ENCODE data around the gene EFCAB14. TPM values are rescaled to one million over a fixed set of nuclear protein-coding genes. Genes with fewer than 3 reads are reported as not detected.

EFCAB14 gene
- total RNA-seq, 6 experiments from 2014 or later = 60.6 to 69.7 (median 66.4) TPM

DNA sequence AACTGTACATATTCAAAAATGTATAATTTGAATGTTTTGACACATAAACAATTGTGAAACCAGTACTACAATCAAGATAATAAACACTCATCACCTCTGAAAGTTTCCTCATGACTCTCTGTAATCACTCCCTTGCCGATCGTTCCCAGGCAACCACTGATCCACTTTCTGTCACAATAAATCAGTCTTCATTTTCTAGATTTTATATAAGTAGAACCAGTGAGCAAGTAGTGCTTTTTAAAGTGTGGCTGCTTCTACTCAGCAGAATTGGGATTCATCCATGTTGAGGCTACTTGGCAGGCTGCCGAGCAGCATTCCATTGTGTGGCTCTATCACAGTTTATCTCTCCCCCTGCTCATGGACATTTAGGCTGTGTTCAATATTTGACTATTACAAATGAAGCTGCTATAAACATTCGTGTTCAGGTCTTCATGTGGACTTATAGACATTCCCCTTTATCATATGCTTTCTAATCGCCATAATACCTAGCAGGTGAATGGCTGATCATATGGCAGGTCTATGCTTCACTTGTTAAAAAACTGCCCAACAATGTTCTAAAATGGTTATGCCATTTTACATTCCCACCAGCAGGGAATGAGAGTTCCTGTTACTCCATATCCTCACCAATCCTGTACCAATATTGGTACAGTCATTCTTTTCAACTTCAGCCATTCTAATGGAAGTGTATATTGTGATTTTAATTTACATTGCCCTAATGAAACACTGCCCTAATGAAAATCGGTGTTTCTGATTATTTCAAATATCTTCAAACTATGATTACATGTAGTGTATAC is 26.7 kb downstream of the EFCAB14 start:
- H3K4me3 Mint-ChIP-seq = no peak overlapping the region
- H3K36me3 Mint-ChIP-seq (ENCODE audit: low read depth) = peaks cover 41% of the 10 kb centered on the region
- no peaks in the 10 kb centered on the region; the same call in 1 of the 2 replicates for H3K27me3 Mint-ChIP-seq (ENCODE audit: insufficient read depth)
- DNase-seq = no peak
- H3K9me3 Mint-ChIP-seq = no peaks in the 10 kb centered on the region
- peak; percentile 61 for TF ChIP-seq CTCF (IDR thresholded peaks at IDR 0.05)
- H3K27ac Mint-ChIP-seq = no peak overlapping the region
- peaks cover 26% of the 10 kb centered on the region for H3K4me1 Mint-ChIP-seq (ENCODE audit: low read depth)

GRCh38 chr1:46690931-46691421 is 27.9 kb downstream of the EFCAB14 start:
- Mint-ChIP-seq H3K9me3 (no peaks in the 10 kb centered on the region), H3K36me3 (ENCODE audit: low read depth) (peaks cover 37% of the 10 kb centered on the region), H3K27ac (no peak overlapping the region), H3K27me3 (ENCODE audit: insufficient read depth) (no peaks in the 10 kb centered on the region; the same call in 1 of the 2 replicates), H3K4me3 (no peak overlapping the region), H3K4me1 (ENCODE audit: low read depth) (peaks cover 24% of the 10 kb centered on the region)
- DNase-seq = no peak
- no peak for TF ChIP-seq CTCF (IDR thresholded peaks at IDR 0.05)

- H3K4me3 Mint-ChIP-seq = no peak overlapping the region
- TF ChIP-seq CTCF (IDR thresholded peaks at IDR 0.05) = no peak
- no peaks in the 10 kb centered on the region; the same call in 1 of the 2 replicates for H3K27me3 Mint-ChIP-seq (ENCODE audit: insufficient read depth)
- no peak for DNase-seq
- H3K4me1 Mint-ChIP-seq (ENCODE audit: low read depth) = peaks cover 24% of the 10 kb centered on the region
- no peak overlapping the region for H3K27ac Mint-ChIP-seq
- peaks cover 27% of the 10 kb centered on the region; the same call in 1 of the 2 replicates for H3K36me3 Mint-ChIP-seq (ENCODE audit: low read depth)
- H3K9me3 Mint-ChIP-seq = no peaks in the 10 kb centered on the region
Measured at GRCh38 chr1:46689897-46690296, 29.0 kb downstream of the EFCAB14 start.

GRCh38 chr1:46689356-46689755 is 29.6 kb downstream of the EFCAB14 start:
- no peaks in the 10 kb centered on the region for H3K9me3 Mint-ChIP-seq
- peaks cover 24% of the 10 kb centered on the region for H3K4me1 Mint-ChIP-seq (ENCODE audit: low read depth)
- H3K4me3 Mint-ChIP-seq = no peak overlapping the region
- no peak for TF ChIP-seq CTCF (IDR thresholded peaks at IDR 0.05)
- H3K36me3 Mint-ChIP-seq (ENCODE audit: low read depth) = peaks cover 23% of the 10 kb centered on the region; the same call in 1 of the 2 replicates
- DNase-seq = no peak
- H3K27me3 Mint-ChIP-seq (ENCODE audit: insufficient read depth) = no peaks in the 10 kb centered on the region; the same call in 1 of the 2 replicates
- H3K27ac Mint-ChIP-seq = no peak overlapping the region

DNA sequence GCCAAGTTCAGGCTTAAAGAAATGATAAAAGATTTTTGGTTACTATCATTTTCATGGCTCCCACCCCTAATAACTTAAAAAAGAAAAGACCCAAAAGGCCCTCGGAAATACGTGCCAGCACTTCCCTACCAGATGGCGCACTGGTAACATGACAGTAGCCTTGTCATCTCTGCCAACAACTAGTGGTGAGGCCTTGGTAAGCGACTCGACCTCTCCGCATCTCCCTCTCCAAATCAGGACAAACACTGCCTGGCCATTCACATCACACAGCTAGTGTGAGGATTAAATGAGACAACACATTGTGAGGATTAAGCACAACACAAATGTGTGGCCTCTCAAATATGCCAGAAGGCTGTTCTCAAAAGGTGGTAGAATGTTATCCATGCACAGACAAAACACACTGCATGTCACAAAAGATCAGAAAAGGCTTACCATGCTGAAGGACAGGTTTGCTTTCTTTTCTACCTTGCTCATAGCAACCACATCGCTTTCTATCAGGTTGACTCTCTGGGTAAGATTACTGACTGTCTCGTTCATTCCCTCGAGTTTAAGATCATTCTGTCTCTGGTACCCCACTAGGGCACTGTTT is 30.9 kb downstream of the EFCAB14 start:
- H3K4me3 Mint-ChIP-seq = no peak overlapping the region
- H3K9me3 Mint-ChIP-seq = no peaks in the 10 kb centered on the region
- DNase-seq = no peak
- peaks cover 16% of the 10 kb centered on the region for H3K4me1 Mint-ChIP-seq (ENCODE audit: low read depth)
- H3K27ac Mint-ChIP-seq = no peak overlapping the region
- H3K36me3 Mint-ChIP-seq (ENCODE audit: low read depth) = peaks cover 23% of the 10 kb centered on the region; the same call in 1 of the 2 replicates
- no peaks in the 10 kb centered on the region; the same call in 1 of the 2 replicates for H3K27me3 Mint-ChIP-seq (ENCODE audit: insufficient read depth)
- TF ChIP-seq CTCF (IDR thresholded peaks at IDR 0.05) = no peak

Measured in HFFc6 (cell line).